ENCODE measurements around the gene PPARA.

DNA sequence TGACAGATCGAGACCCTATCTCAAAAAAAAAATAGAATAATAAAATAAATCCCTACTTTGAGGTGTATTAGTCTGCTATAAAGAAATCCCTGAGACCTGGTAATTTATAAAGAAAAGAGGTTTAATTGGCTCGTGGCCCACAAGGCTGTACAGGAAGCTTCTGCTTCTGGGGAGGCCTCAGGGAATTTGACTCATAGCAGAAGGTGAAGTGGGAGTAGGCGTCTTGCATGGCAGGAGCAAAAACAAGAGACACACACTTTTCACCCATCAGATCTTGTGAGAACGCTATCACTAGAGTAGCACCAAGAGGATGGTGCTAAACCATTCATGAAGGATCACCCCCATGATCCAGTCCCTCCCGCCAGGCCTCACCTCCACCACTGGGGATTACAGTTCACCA, 70.6 kb downstream of the PPARA start:
- TF ChIP-seq, protein P1, sequence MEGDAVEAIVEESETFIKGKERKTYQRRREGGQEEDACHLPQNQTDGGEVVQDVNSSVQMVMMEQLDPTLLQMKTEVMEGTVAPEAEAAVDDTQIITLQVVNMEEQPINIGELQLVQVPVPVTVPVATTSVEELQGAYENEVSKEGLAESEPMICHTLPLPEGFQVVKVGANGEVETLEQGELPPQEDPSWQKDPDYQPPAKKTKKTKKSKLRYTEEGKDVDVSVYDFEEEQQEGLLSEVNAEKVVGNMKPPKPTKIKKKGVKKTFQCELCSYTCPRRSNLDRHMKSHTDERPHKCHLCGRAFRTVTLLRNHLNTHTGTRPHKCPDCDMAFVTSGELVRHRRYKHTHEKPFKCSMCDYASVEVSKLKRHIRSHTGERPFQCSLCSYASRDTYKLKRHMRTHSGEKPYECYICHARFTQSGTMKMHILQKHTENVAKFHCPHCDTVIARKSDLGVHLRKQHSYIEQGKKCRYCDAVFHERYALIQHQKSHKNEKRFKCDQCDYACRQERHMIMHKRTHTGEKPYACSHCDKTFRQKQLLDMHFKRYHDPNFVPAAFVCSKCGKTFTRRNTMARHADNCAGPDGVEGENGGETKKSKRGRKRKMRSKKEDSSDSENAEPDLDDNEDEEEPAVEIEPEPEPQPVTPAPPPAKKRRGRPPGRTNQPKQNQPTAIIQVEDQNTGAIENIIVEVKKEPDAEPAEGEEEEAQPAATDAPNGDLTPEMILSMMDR (IDR thresholded peaks at IDR 0.05; ENCODE audit: low read length): no peak
- TF ChIP-seq EZH2phosphoT487 (IDR thresholded peaks at IDR 0.05; ENCODE audit: low read length): no peak

Data from MM.1S (cell line).